Upper lobe of left lung (tissue), 4 donors: Measurements from ENCODE around the gene DDX1.
"Not testable (repeated sequence)": the region's sequence is repeated elsewhere in the genome, so short reads cannot be mapped to it uniquely, and the experiment has no call there.

Experiments
- CTCF ChIP-seq, 6 experiments: fragments of 450-650 bp in 4 of 6; fragments of 200-600 bp in 2 of 6; sonication (generic) in 2 of 6; IDR thresholded peaks; one replicate each; pipeline ENCODE4 v1.5.1; 2016 to 2019; ENCODE audit warnings: antibody characterized with exemption in 6 of 6
- POLR2A ChIP-seq, 4 donors: fragments of 450-650 bp; IDR thresholded peaks; one replicate each; pipeline ENCODE4 v1.5.1; 2016 to 2017; ENCODE audit warnings: antibody characterized with exemption in 4 of 4, mild to moderate bottlenecking in 2 of 4
- POLR2AphosphoS5 ChIP-seq, 2 donors: sonication (generic); formaldehyde crosslinking; IDR thresholded peaks; one replicate each; pipeline ENCODE4 v1.5.1; 2017; ENCODE audit warnings: antibody characterized with exemption in 2 of 2

- TF ChIP-seq POLR2A, CTCF, POLR2AphosphoS5 (IDR thresholded peaks at IDR 0.05): not testable (repeated sequence)
These were observed 49.4 kb upstream of the DDX1 start for GRCh38 chr2:15542269-15542668.
